Keratinocyte (primary cell): ENCODE measurements around the gene CRK.

Experiments
- EZH2 ChIP-seq: IDR thresholded peaks from one replicate; pipeline ENCODE4 v1.6.1; 2012; ENCODE audit warnings: inconsistent platforms, mild to moderate bottlenecking, low read length, moderate library complexity
- TF ChIP-seq, protein P1 (sequence below), 3 experiments: IDR thresholded peaks in 1 of 3; conservative IDR thresholded peaks in 1 of 3; optimal IDR thresholded peaks in 1 of 3; 2 replicates in 2 of 3; 3 replicates in 1 of 3; pipeline versions ENCODE3 to v1.5.1; 2011; ENCODE audit warnings: low read length in 3 of 3, mild to moderate bottlenecking in 3 of 3, moderate library complexity in 2 of 3, control low read depth in 1 of 3, inconsistent platforms in 1 of 3; ENCODE audit not compliant: insufficient read depth in 2 of 3; ENCODE audit errors: extremely low read depth in 1 of 3

DNA sequence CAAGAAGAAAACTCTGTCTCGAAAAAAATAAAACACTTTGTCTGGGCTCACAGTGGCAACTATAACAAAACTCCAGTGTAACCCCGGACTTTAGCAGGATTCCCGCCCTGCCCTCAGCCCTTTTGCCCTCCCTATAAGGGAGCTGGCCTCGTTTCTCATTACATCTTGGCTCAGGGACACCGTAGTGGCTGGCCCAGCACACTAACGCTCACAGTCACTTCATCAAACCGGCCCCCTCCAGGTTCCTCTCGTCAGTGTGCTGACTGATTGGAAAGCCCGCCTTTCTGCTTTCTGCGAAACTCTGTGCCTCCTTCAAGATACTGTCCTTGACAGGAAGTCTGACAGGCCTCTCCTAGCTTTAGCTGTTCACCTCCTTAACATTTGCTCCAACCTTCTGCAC lies 47.7 kb upstream of the CRK start:
- TF ChIP-seq, protein P1, sequence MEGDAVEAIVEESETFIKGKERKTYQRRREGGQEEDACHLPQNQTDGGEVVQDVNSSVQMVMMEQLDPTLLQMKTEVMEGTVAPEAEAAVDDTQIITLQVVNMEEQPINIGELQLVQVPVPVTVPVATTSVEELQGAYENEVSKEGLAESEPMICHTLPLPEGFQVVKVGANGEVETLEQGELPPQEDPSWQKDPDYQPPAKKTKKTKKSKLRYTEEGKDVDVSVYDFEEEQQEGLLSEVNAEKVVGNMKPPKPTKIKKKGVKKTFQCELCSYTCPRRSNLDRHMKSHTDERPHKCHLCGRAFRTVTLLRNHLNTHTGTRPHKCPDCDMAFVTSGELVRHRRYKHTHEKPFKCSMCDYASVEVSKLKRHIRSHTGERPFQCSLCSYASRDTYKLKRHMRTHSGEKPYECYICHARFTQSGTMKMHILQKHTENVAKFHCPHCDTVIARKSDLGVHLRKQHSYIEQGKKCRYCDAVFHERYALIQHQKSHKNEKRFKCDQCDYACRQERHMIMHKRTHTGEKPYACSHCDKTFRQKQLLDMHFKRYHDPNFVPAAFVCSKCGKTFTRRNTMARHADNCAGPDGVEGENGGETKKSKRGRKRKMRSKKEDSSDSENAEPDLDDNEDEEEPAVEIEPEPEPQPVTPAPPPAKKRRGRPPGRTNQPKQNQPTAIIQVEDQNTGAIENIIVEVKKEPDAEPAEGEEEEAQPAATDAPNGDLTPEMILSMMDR (optimal IDR thresholded peaks at IDR 0.05 in 1 of 3, IDR thresholded peaks at IDR 0.05 in 1 of 3, conservative IDR thresholded peaks at IDR 0.05 in 1 of 3; ENCODE audit: extremely low read depth in 1 of 3, insufficient read depth in 2 of 3, low read length in 3 of 3) = no peak
- no peak for TF ChIP-seq EZH2
